ENCODE measurements around the gene ZNF304.

ZNF304 gene

GRCh38 chr19:57350877-57351805 lies at the start of gene ZNF304:
Gene ZNF304 (plus strand): TSS chr19:57351271. CDS start chr19:57351665, 394 bp downstream.
- DNase-seq: peak; percentile 97

- no peak for DNase-seq
Measured at GRCh38 chr19:57302020-57302465, 49.0 kb upstream of the ZNF304 start.

GRCh38 chr19:57302727-57303401 lies 48.2 kb upstream of the ZNF304 start:
- DNase-seq: no peak

- no peak for DNase-seq
Measured at GRCh38 chr19:57305056-57305455, 46.0 kb upstream of the ZNF304 start.

GRCh38 chr19:57308514-57308913 lies 42.6 kb upstream of the ZNF304 start:
- DNase-seq: no peak

- DNase-seq: no peak
Measured at GRCh38 chr19:57310792-57311191, 40.3 kb upstream of the ZNF304 start.

GRCh38 chr19:57314146-57314545 lies 36.9 kb upstream of the ZNF304 start:
- no peak for DNase-seq

- no peak for DNase-seq
Measured at GRCh38 chr19:57317503-57317902, 33.6 kb upstream of the ZNF304 start.

GRCh38 chr19:57319869-57320179 lies 31.2 kb upstream of the ZNF304 start:
- DNase-seq: no peak

GRCh38 chr19:57320180-57321084 lies 30.6 kb upstream of the ZNF304 start, which contains the start of gene ZNF543:
Gene ZNF543 (plus strand): TSS chr19:57320472. CDS start chr19:57320854, 382 bp downstream.
- DNase-seq: peak; percentile 97

- no peak for DNase-seq
Measured at GRCh38 chr19:57321116-57321515, 30.0 kb upstream of the ZNF304 start.

- DNase-seq: no peak
Measured at GRCh38 chr19:57321751-57322150, 29.3 kb upstream of the ZNF304 start.

GRCh38 chr19:57324992-57325391 lies 26.1 kb upstream of the ZNF304 start:
- no peak for DNase-seq

GRCh38 chr19:57327993-57328392 lies 23.1 kb upstream of the ZNF304 start:
- DNase-seq: no peak

- DNase-seq: peak; percentile 3
Measured at GRCh38 chr19:57334191-57334590, 16.9 kb upstream of the ZNF304 start.

- DNase-seq: no peak
Measured at GRCh38 chr19:57338877-57339276, 12.2 kb upstream of the ZNF304 start.

- DNase-seq: no peak
Measured at GRCh38 chr19:57342582-57342981, 8.5 kb upstream of the ZNF304 start.

- DNase-seq: peak; percentile 5
Measured at GRCh38 chr19:57348136-57348535, 2.9 kb upstream of the ZNF304 start.

GRCh38 chr19:57351867-57352266 lies 796 bp downstream of the ZNF304 start:
- peak; percentile 13 for DNase-seq

- DNase-seq: no peak
Measured at GRCh38 chr19:57355916-57356315, 4.8 kb downstream of the ZNF304 start.

- DNase-seq: no peak
Measured at GRCh38 chr19:57357406-57357805, 6.3 kb downstream of the ZNF304 start.

GRCh38 chr19:57359300-57359699 lies 8.2 kb downstream of the ZNF304 start:
- no peak for DNase-seq

GRCh38 chr19:57362419-57362818 lies 11.3 kb downstream of the ZNF304 start:
- no peak for DNase-seq
